ENCODE results near the gene ZFAND3.

Gene ZFAND3

DNA sequence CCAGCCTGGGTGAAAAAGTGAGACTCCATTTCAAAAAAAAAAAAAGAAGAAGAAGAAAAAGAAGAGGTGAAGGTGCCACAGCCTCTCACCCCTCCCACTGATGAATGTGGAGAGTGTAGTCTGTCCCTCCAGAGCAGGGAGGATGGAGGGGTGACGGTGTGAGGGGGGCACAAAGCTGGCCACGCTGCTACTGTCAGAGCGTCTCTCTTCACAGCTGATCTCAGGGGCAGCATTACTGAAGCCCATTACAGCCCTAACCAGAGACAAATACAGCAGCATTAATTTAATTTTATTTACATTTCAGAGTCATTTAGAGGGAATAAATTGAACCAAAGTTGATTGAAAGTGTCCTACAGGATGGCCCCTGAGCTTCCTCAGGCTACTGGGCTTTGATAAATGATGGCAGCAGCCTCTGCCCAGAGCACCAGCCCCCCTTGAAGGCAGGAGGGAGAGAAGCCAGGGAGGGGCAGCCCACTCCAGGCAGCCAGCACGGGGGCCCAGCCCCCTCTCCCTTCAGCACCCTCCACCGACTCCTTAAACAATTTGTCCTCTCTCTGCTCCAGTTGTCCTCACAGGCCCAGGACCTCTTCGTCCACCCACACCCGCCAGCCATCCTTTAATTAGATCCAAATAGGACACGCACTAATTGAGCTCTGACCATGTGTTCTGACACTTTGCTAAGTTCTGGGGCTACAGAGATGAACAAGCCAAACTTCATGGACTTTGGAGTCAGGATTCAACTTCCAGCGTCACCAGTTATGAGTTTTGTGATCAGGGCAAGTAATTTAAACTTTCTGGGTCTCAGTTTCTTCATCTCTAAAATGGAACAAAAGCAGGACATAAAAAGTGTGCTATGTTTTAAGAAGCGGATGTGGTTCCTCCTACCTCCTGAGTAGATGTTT is 18.6 kb upstream of the ZFAND3 start:
- TF ChIP-seq CTCF (IDR thresholded peaks at IDR 0.05; ENCODE audit: low read depth, low read length) = no peak
- H3K36me3 ChIP-seq = no peaks in the 10 kb centered on the region
- H3K9me3 ChIP-seq = no peaks in the 10 kb centered on the region
- peaks cover 25% of the 10 kb centered on the region for H3K4me1 ChIP-seq
- DNase-seq = peak; percentile 87
- no peak overlapping the region for H3K4me3 ChIP-seq (ENCODE audit: low read depth, low read length)
- no peaks in the 10 kb centered on the region for H3K27me3 ChIP-seq

GRCh38 chr6:37801605-37801940 is 18.0 kb upstream of the ZFAND3 start:
- H3K4me3 ChIP-seq (ENCODE audit: low read depth, low read length) = no peak overlapping the region
- no peak for DNase-seq
- peaks cover 25% of the 10 kb centered on the region for H3K4me1 ChIP-seq
- no peak for TF ChIP-seq CTCF (IDR thresholded peaks at IDR 0.05; ENCODE audit: low read depth, low read length)
- no peaks in the 10 kb centered on the region for H3K36me3 ChIP-seq
- H3K27me3 ChIP-seq = no peaks in the 10 kb centered on the region
- H3K9me3 ChIP-seq = no peaks in the 10 kb centered on the region

GRCh38 chr6:37802810-37803209 is 16.7 kb upstream of the ZFAND3 start:
- Histone ChIP-seq H3K4me3 (ENCODE audit: low read depth, low read length) (no peak overlapping the region), H3K27me3 (no peaks in the 10 kb centered on the region), H3K9me3 (no peaks in the 10 kb centered on the region), H3K36me3 (no peaks in the 10 kb centered on the region), H3K4me1 (peaks cover 29% of the 10 kb centered on the region)
- DNase-seq = no peak
- TF ChIP-seq CTCF (IDR thresholded peaks at IDR 0.05; ENCODE audit: low read depth, low read length) = no peak

DNA sequence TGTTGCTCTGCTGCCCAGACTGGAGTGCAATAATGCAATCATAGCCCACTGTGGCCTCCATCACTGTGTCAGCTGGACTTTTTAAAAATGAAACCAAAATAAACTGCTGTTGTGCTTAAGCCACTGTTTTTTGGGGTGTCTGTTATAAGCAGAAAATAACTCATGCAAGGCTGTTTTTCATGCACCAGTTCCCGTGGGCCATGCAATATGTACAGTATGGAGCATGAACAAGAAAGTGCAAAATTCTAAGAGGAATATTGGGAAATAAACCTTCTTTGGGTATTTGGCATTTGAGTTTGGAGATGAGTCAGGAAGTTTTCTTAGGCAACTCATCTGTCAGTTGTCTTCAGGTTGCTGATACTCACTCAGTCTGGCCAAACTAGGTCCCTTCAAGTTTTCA is 14.9 kb upstream of the ZFAND3 start:
- no peak overlapping the region for H3K4me3 ChIP-seq (ENCODE audit: low read depth, low read length)
- H3K4me1 ChIP-seq = peaks cover 32% of the 10 kb centered on the region
- no peaks in the 10 kb centered on the region for H3K36me3 ChIP-seq
- H3K27me3 ChIP-seq = no peaks in the 10 kb centered on the region
- DNase-seq = no peak
- no peak for TF ChIP-seq CTCF (IDR thresholded peaks at IDR 0.05; ENCODE audit: low read depth, low read length)
- H3K9me3 ChIP-seq = no peaks in the 10 kb centered on the region

- no peaks in the 10 kb centered on the region for H3K36me3 ChIP-seq
- H3K27me3 ChIP-seq = no peaks in the 10 kb centered on the region
- DNase-seq = no peak
- H3K4me1 ChIP-seq = peaks cover 24% of the 10 kb centered on the region
- no peaks in the 10 kb centered on the region for H3K9me3 ChIP-seq
- no peak for TF ChIP-seq CTCF (IDR thresholded peaks at IDR 0.05; ENCODE audit: low read depth, low read length)
- no peak overlapping the region for H3K4me3 ChIP-seq (ENCODE audit: low read depth, low read length)
Observed at GRCh38 chr6:37806213-37806612, 13.3 kb upstream of the ZFAND3 start.

GRCh38 chr6:37807656-37808055 is 11.9 kb upstream of the ZFAND3 start:
- no peaks in the 10 kb centered on the region for H3K36me3 ChIP-seq
- H3K9me3 ChIP-seq = no peaks in the 10 kb centered on the region
- no peak overlapping the region for H3K4me3 ChIP-seq (ENCODE audit: low read depth, low read length)
- peak; percentile 72 for DNase-seq
- no peaks in the 10 kb centered on the region for H3K27me3 ChIP-seq
- H3K4me1 ChIP-seq = peaks cover 18% of the 10 kb centered on the region
- peak; percentile 39 for TF ChIP-seq CTCF (IDR thresholded peaks at IDR 0.05; ENCODE audit: low read depth, low read length)
